HEK293 (cell line): ENCODE data around the gene NR0B2.
A peak's percentile ranks its signal among the peaks of the same experiment; 100 is the strongest.

Experiments used
- CTCF ChIA-PET: fragments of 350-600 bp; formaldehyde crosslinking; extraction: SDS; loops from one replicate; lab custom pipeline; 2021; ENCODE audit warnings: antibody characterized with exemption; lab: Yijun Ruan, JAX
- POLR2A ChIA-PET: fragments of 300-600 bp; formaldehyde crosslinking; extraction: SDS; loops from one replicate; lab custom pipeline; 2020; ENCODE audit warnings: antibody characterized with exemption, inconsistent platforms; lab: Yijun Ruan, JAX
- H3K27ac ChIP-seq: fragments of 200-500 bp; sonication (Bioruptor generic); 2 replicates; pipeline ENCODE4 v1.5.1; 2014; ENCODE audit warnings: low read depth, low read length, control low read depth, inconsistent platforms; ENCODE audit errors: extremely low read depth
- H3K36me3 ChIP-seq, 2 experiments: fragments of 200-500 bp in 1 of 2; sonication (Bioruptor generic) in 1 of 2; 1 replicate in 1 of 2; 2 replicates in 1 of 2; pipeline ENCODE4 v1.5.1; 2014 to 2017; ENCODE audit warnings: inconsistent platforms in 2 of 2, low read length in 2 of 2; ENCODE audit not compliant: control insufficient read depth in 2 of 2, insufficient read depth in 1 of 2
- H3K4me1 ChIP-seq: fragments of 200-500 bp; sonication (Bioruptor generic); 2 replicates; pipeline ENCODE4 v1.5.1; 2014; ENCODE audit warnings: mild to moderate bottlenecking, low read length, inconsistent platforms; ENCODE audit not compliant: control insufficient read depth, insufficient read depth
- H3K4me3 ChIP-seq: 2 replicates; pipeline ENCODE4 v1.5.1; 2011; ENCODE audit warnings: low read depth, mild to moderate bottlenecking, control low read depth, low read length, moderate library complexity
- H3K9me3 ChIP-seq: fragments of 200-500 bp; sonication (Bioruptor generic); 2 replicates; pipeline ENCODE4 v1.5.1; 2014; ENCODE audit warnings: low read depth, low read length, inconsistent platforms; ENCODE audit not compliant: control insufficient read depth, insufficient read depth
- BCL11A ChIP-seq: fragments of 450-650 bp; formaldehyde crosslinking; IDR thresholded peaks from 2 replicates; pipeline ENCODE4 v1.5.1; 2016; ENCODE audit warnings: low read depth, missing biosample characterization, missing genetic modification characterization
- EGR2 ChIP-seq: fragments of 450-650 bp; formaldehyde crosslinking; IDR thresholded peaks from 2 replicates; pipeline ENCODE4 v1.5.1; 2016; ENCODE audit warnings: low read depth, missing biosample characterization, missing genetic modification characterization
- GFI1B ChIP-seq: fragments of 450-650 bp; formaldehyde crosslinking; IDR thresholded peaks from 2 replicates; pipeline ENCODE4 v1.5.1; 2016; ENCODE audit warnings: missing biosample characterization, missing genetic modification characterization
- HOXC10 ChIP-seq: sonication (generic); formaldehyde crosslinking; IDR thresholded peaks from 2 replicates; pipeline ENCODE4 v1.8.1; 2023; ENCODE audit warnings: mild to moderate bottlenecking, missing genetic modification reagents
- KLF17 ChIP-seq: fragments of 450-650 bp; formaldehyde crosslinking; IDR thresholded peaks from 2 replicates; pipeline ENCODE4 v1.5.1; 2016; ENCODE audit warnings: missing biosample characterization, missing genetic modification characterization
- REPIN1 ChIP-seq: fragments of 450-650 bp; formaldehyde crosslinking; IDR thresholded peaks from 2 replicates; pipeline ENCODE4 v1.5.1; 2017; ENCODE audit warnings: missing biosample characterization, missing genetic modification characterization, low read depth
- SALL2 ChIP-seq: fragments of 450-650 bp; formaldehyde crosslinking; IDR thresholded peaks from 2 replicates; pipeline ENCODE4 v1.5.0; 2017; ENCODE audit warnings: missing biosample characterization, mild to moderate bottlenecking, missing genetic modification characterization, borderline replicate concordance
- SCRT1 ChIP-seq: fragments of 450-650 bp; formaldehyde crosslinking; IDR thresholded peaks from 2 replicates; pipeline ENCODE4 v1.5.1; 2016; ENCODE audit warnings: missing biosample characterization, missing genetic modification characterization, borderline replicate concordance
- ZBTB10 ChIP-seq: fragments of 450-650 bp; formaldehyde crosslinking; IDR thresholded peaks from 2 replicates; pipeline ENCODE4 v1.5.1; 2016; ENCODE audit warnings: missing biosample characterization, missing genetic modification characterization
- ZBTB21 ChIP-seq: fragments of 450-650 bp; formaldehyde crosslinking; IDR thresholded peaks from 2 replicates; pipeline ENCODE4 v1.5.1; 2017; ENCODE audit warnings: missing biosample characterization, missing genetic modification characterization
- ZNF140 ChIP-seq: fragments of 450-650 bp; formaldehyde crosslinking; IDR thresholded peaks from 2 replicates; pipeline ENCODE4 v1.5.1; 2016; ENCODE audit warnings: missing biosample characterization, missing genetic modification characterization
- ZNF146 ChIP-seq: fragments of 450-650 bp; formaldehyde crosslinking; IDR thresholded peaks from 2 replicates; pipeline ENCODE4 v1.5.1; 2016; ENCODE audit warnings: missing biosample characterization, missing genetic modification characterization
- ZNF184 ChIP-seq: fragments of 450-650 bp; IDR thresholded peaks from 2 replicates; pipeline ENCODE4 v1.5.1; 2018; ENCODE audit warnings: missing biosample characterization, mild to moderate bottlenecking, missing genetic modification characterization
- ZNF202 ChIP-seq: fragments of 450-650 bp; formaldehyde crosslinking; IDR thresholded peaks from 2 replicates; pipeline ENCODE4 v1.5.1; 2016; ENCODE audit warnings: missing biosample characterization, missing genetic modification characterization, borderline replicate concordance
- ZNF221 ChIP-seq: fragments of 450-650 bp; formaldehyde crosslinking; IDR thresholded peaks from 2 replicates; pipeline ENCODE4 v1.5.1; 2017; ENCODE audit warnings: missing biosample characterization, missing genetic modification characterization, borderline replicate concordance
- ZNF23 ChIP-seq: fragments of 450-650 bp; formaldehyde crosslinking; IDR thresholded peaks from 2 replicates; pipeline ENCODE4 v1.5.1; 2016; ENCODE audit warnings: missing biosample characterization, missing genetic modification characterization, borderline replicate concordance
- ZNF266 ChIP-seq: fragments of 450-650 bp; formaldehyde crosslinking; IDR thresholded peaks from 2 replicates; pipeline ENCODE4 v1.5.1; 2016; ENCODE audit warnings: missing biosample characterization, missing genetic modification characterization, low read depth
- ZNF391 ChIP-seq: fragments of 450-650 bp; formaldehyde crosslinking; IDR thresholded peaks from 2 replicates; pipeline ENCODE4 v1.5.1; 2016; ENCODE audit warnings: low read depth, missing biosample characterization, missing genetic modification characterization, borderline replicate concordance
- ZNF658 ChIP-seq: fragments of 450-650 bp; formaldehyde crosslinking; IDR thresholded peaks from 2 replicates; pipeline ENCODE4; 2016; ENCODE audit warnings: missing biosample characterization, missing genetic modification characterization
- ZNF785 ChIP-seq: fragments of 450-650 bp; formaldehyde crosslinking; IDR thresholded peaks from 2 replicates; pipeline ENCODE4 v1.5.1; 2016; ENCODE audit warnings: missing biosample characterization, missing genetic modification characterization
- ZNF837 ChIP-seq: fragments of 450-650 bp; formaldehyde crosslinking; IDR thresholded peaks from 2 replicates; pipeline ENCODE4 v1.5.1; 2016; ENCODE audit warnings: missing biosample characterization, missing genetic modification characterization
- TF ChIP-seq, protein P1 (sequence below): fragments of 450-650 bp; IDR thresholded peaks from 2 replicates; pipeline ENCODE4 v1.5.1; 2018; ENCODE audit warnings: missing biosample characterization, missing genetic modification characterization
- TF ChIP-seq, protein P2 (sequence below): fragments of 450-650 bp; formaldehyde crosslinking; IDR thresholded peaks from 2 replicates; pipeline ENCODE4 v1.5.1; 2016; ENCODE audit warnings: missing biosample characterization, missing genetic modification characterization

The NR0B2 gene

DNA sequence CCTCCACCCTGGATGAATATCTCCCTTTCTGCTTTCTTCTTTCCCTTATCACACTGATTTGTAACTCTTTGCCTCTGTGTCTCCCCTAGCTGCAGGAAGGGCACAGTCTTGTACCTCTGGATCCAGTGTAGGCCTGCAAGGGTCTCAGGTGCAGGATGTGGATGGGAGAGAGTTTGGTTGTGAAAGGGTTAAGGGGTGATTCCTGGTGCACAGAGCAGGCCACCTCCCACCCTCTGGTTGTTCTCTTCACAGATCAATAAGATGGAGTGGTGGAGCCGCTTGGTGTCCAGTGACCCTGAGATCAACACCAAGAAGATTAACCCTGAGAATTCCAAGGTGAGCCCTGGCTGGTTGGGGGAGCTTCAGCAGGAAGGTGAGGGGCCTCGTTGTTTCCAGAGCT is 31.4 kb upstream of the NR0B2 start:
- no peaks in the 10 kb centered on the region for H3K9me3 ChIP-seq
- H3K4me3 ChIP-seq, result no peak overlapping the region
- CTCF ChIA-PET, result interaction anchor here (0.6 to 1.4 kb wide), 2 partner anchors 13 to 53 kb away, joined by 3 read pairs; no protein-coding TSS in a partner anchor
- TF ChIP-seq ZNF785 (tag by site-specific recombination), result no peak
- no peak for TF ChIP-seq HOXC10 (CRISPR knock-in tag)
- no peak for TF ChIP-seq BCL11A (tag by site-specific recombination)
- no peak for TF ChIP-seq ZNF146 (tag by site-specific recombination)
- H3K4me1 ChIP-seq, result no peaks in the 10 kb centered on the region
- POLR2A ChIA-PET, result no interaction called here
- H3K27ac ChIP-seq, result no peak overlapping the region
- peaks cover 33 to 73% of the 10 kb centered on the region in 2 experiments; a peak in 2 of 3 replicates for H3K36me3 ChIP-seq

- Histone ChIP-seq H3K27ac (no peak overlapping the region), H3K36me3 (peaks cover 34 to 92% of the 10 kb centered on the region in 2 experiments; a peak in 2 of 3 replicates), H3K4me1 (no peaks in the 10 kb centered on the region), H3K4me3 (no peak overlapping the region), H3K9me3 (no peaks in the 10 kb centered on the region)
- ChIA-PET CTCF (interaction anchor here (0.6 to 1.0 kb wide), 2 partner anchors 57 to 133 kb away, joined by 3 read pairs; no protein-coding TSS in a partner anchor), POLR2A (no interaction called here)
- TF ChIP-seq, protein P1, sequence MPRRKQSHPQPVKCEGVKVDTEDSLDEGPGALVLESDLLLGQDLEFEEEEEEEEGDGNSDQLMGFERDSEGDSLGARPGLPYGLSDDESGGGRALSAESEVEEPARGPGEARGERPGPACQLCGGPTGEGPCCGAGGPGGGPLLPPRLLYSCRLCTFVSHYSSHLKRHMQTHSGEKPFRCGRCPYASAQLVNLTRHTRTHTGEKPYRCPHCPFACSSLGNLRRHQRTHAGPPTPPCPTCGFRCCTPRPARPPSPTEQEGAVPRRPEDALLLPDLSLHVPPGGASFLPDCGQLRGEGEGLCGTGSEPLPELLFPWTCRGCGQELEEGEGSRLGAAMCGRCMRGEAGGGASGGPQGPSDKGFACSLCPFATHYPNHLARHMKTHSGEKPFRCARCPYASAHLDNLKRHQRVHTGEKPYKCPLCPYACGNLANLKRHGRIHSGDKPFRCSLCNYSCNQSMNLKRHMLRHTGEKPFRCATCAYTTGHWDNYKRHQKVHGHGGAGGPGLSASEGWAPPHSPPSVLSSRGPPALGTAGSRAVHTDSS (tag by site-specific recombination), result peak; percentile 60
- no peak for TF ChIP-seq ZBTB21 (tag by site-specific recombination)
These were observed 28.9 kb upstream of the NR0B2 start for GRCh38 chr1:26942656-26943055.

- CTCF ChIA-PET, result no interaction called here
- TF ChIP-seq SCRT1 (tag by site-specific recombination), result no peak
- no peak for TF ChIP-seq ZNF658 (tag by site-specific recombination)
- no peak for TF ChIP-seq HOXC10 (CRISPR knock-in tag)
- TF ChIP-seq ZNF266, result no peak
- TF ChIP-seq ZNF221, result no peak
- no peak for TF ChIP-seq ZNF202 (tag by site-specific recombination)
- TF ChIP-seq ZBTB10 (tag by site-specific recombination), result no peak
- no peak for TF ChIP-seq SALL2
- TF ChIP-seq ZNF837 (tag by site-specific recombination), result no peak
- TF ChIP-seq KLF17, result no peak
- no peak for TF ChIP-seq GFI1B
- TF ChIP-seq, protein P2, sequence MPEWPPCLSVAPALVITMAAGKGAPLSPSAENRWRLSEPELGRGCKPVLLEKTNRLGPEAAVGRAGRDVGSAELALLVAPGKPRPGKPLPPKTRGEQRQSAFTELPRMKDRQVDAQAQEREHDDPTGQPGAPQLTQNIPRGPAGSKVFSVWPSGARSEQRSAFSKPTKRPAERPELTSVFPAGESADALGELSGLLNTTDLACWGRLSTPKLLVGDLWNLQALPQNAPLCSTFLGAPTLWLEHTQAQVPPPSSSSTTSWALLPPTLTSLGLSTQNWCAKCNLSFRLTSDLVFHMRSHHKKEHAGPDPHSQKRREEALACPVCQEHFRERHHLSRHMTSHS (tag by site-specific recombination), result no peak
- TF ChIP-seq ZNF391 (tag by site-specific recombination), result no peak
- no peak for TF ChIP-seq ZNF140 (tag by site-specific recombination)
- no peak for TF ChIP-seq EGR2 (tag by site-specific recombination)
- no peak for TF ChIP-seq REPIN1 (tag by site-specific recombination)
- TF ChIP-seq ZNF184 (tag by site-specific recombination), result no peak
- no peak for TF ChIP-seq ZNF23
- TF ChIP-seq, protein P1 (tag by site-specific recombination), result no peak
These were observed 27.5 kb upstream of the NR0B2 start for GRCh38 chr1:26941311-26941710.

More at GRCh38 chr1:26941311-26941710, 27.5 kb upstream of the NR0B2 start:
- Histone ChIP-seq H3K27ac (no peak overlapping the region), H3K4me3 (no peak overlapping the region), H3K9me3 (no peaks in the 10 kb centered on the region), H3K4me1 (no peaks in the 10 kb centered on the region), H3K36me3 (peaks cover 38 to 94% of the 10 kb centered on the region in 2 experiments; a peak in 2 of 3 replicates)
- POLR2A ChIA-PET, result interaction anchor here (1.0 kb wide), 2 partner anchors 41 to 71 kb away, joined by 3 to 4 read pairs; partner anchors contain the start of genes GPATCH3 and TENT5B
